Central memory CD8-positive, alpha-beta T cell (primary cell): ENCODE measurements around the gene MYO5A.
A peak's percentile ranks its signal among the peaks of the same experiment; 100 is the strongest.

ENCODE experiments used
- ATAC-seq: fragments of 150-1000 bp; cut with Tn5 transposase; replicated peaks from 2 replicates; pipeline ENCODE4 v1.10.0; 2022; ENCODE audit warnings: mild to moderate bottlenecking, moderate FRiP score, moderate number of reproducible peaks; ENCODE audit not compliant: poor library complexity, severe bottlenecking; ENCODE audit errors: extremely low read depth
- DNase-seq, 2 donors: peaks; one replicate each; pipeline ENCODE4 v3.0.0; 2021; ENCODE audit warnings: low spot score in 2 of 2
- H3K27ac Mint-ChIP-seq: one replicate; pipeline ENCODE4 v1.8.0; 2022; ENCODE audit warnings: low read depth, mild to moderate bottlenecking, moderate library complexity, mixed read lengths
- H3K27me3 Mint-ChIP-seq: one replicate; pipeline ENCODE4 v1.8.0; 2022; ENCODE audit warnings: mixed read lengths
- H3K36me3 Mint-ChIP-seq: one replicate; pipeline ENCODE4 v1.8.0; 2022; ENCODE audit warnings: mild to moderate bottlenecking, moderate library complexity, mixed read lengths; ENCODE audit not compliant: insufficient read depth
- H3K4me1 Mint-ChIP-seq: one replicate; pipeline ENCODE4 v1.8.0; 2022; ENCODE audit warnings: mixed read lengths
- H3K4me3 Mint-ChIP-seq: one replicate; pipeline ENCODE4 v1.8.0; 2022; ENCODE audit warnings: mild to moderate bottlenecking, moderate library complexity, mixed read lengths
- H3K9me3 Mint-ChIP-seq: one replicate; pipeline ENCODE4 v1.8.0; 2022; ENCODE audit warnings: mixed read lengths

The MYO5A gene

DNA sequence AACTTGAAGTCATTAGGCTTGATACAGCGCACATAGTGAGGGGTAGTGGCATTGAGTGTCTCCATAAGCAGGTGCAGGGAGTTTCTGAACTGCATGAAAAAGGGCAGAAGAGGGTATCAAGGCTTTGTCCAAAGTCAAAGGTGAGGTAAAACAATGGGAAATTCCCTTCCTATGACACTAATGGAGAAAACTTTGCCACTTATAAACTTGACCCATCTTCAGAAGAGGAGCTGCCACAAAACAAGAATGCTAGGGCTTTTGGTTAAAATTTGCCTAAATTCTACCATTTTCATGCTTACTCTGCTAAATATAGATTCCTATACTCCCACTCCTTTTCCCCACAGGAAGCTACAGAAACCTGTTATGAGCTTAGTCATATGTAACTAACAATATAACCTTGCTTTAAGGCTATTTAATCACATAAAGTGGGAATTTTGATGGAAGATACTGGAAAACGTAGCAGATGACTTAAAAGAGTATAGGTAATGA is 145.5 kb downstream of the MYO5A start:
- no peak overlapping the region for H3K4me3 Mint-ChIP-seq
- H3K27me3 Mint-ChIP-seq: no peaks in the 10 kb centered on the region
- ATAC-seq (no peak), DNase-seq (no peak)
- no peaks in the 10 kb centered on the region for H3K9me3 Mint-ChIP-seq
- no peak overlapping the region for H3K27ac Mint-ChIP-seq
- H3K36me3 Mint-ChIP-seq: peaks cover 33% of the 10 kb centered on the region
- no peaks in the 10 kb centered on the region for H3K4me1 Mint-ChIP-seq

DNA sequence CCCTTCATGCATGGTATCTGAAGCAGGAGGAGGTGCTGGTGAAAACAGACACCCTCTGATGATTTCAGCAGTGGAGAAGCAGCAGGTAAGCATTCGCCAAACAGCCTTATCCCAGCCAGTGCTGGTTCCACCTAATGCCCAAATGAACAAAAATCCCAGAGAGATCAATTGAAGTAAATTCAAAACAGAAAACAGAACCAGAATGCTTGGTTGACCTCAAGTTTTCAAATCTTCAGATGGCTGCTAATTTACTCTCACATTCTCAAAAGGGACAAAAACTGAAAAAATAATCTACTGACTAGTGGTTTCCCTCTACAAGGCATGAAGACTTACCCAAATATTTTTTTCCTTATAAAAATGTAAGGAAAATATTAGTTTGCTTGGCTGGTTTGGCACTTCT is 146.0 kb downstream of the MYO5A start:
- Mint-ChIP-seq H3K9me3 (no peaks in the 10 kb centered on the region), H3K4me1 (no peaks in the 10 kb centered on the region), H3K27me3 (no peaks in the 10 kb centered on the region), H3K27ac (no peak overlapping the region), H3K36me3 (peaks cover 33% of the 10 kb centered on the region), H3K4me3 (no peak overlapping the region)
- DNase-seq: no peak
- ATAC-seq: no peak

DNA sequence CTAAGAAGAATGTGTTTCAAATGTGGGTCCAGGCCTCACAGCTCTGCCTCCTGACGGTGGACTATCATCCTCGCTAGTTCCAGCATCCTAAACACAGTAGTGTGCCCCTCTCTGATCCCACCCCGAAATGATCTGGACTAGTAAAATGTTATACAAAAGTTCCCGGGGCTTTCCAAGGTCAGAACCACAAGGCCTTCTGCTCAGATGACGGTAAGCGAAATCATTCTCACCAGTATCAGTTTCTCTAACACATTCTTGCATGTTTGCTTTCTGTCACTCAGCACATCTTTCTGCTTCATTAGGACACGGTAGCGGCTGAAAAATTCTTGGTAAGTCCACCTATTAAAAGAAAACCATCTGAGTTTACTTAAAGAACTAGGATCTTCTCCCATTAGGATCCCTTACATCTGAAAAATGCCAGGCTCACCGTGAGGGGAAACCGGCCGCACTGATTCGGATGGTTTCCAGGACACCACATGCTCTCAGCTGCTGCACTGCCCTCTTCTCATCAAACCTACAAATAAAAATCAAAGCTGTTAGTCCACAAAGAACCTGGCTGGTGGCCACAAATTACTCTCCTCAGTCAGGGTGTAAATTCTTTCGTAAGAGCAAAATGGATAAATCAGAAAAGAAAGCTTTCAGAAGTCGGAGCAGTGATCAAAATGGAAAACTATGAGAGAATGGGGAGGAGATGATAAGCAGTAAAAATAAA is 149.1 kb downstream of the MYO5A start:
- H3K4me1 Mint-ChIP-seq: no peaks in the 10 kb centered on the region
- H3K36me3 Mint-ChIP-seq: peaks cover 45% of the 10 kb centered on the region
- H3K4me3 Mint-ChIP-seq: no peak overlapping the region
- H3K27me3 Mint-ChIP-seq: no peaks in the 10 kb centered on the region
- H3K9me3 Mint-ChIP-seq: no peaks in the 10 kb centered on the region
- H3K27ac Mint-ChIP-seq: peak overlapping the region; percentile 61
- ATAC-seq (no peak), DNase-seq (no peak)

DNA sequence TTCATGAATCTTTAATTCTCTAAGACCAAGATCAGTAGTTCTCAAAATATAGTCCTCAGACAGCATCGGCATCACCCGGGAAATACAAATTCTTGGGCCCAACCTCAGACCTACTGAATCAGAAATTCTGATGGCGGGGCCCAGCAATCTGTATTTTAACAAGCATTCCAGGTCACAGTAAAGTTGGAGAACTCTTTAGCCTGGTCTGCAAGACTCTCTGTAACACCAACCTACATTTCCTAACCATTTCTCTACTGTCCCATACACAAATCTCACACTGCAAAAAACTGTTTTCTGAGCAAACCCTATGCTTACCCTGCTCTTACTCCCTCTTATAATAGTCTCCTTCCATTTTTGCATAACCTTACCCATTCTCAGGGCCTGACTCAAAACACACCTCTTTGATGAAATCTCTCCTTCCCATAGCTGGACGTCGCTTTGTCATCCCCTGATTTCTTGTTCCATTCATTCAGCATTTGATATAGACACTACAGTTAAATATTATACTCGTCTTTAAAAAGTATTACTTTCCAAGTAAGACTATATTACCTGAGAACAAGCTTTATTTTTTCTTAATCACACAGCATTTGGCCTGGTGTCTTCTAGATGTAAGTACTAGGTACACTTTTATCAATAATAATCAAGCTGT is 149.8 kb downstream of the MYO5A start:
- Mint-ChIP-seq H3K9me3 (no peaks in the 10 kb centered on the region), H3K27ac (no peak overlapping the region), H3K36me3 (peaks cover 49% of the 10 kb centered on the region), H3K4me1 (no peaks in the 10 kb centered on the region), H3K4me3 (no peak overlapping the region), H3K27me3 (no peaks in the 10 kb centered on the region)
- DNase-seq (no peak), ATAC-seq (no peak)

DNA sequence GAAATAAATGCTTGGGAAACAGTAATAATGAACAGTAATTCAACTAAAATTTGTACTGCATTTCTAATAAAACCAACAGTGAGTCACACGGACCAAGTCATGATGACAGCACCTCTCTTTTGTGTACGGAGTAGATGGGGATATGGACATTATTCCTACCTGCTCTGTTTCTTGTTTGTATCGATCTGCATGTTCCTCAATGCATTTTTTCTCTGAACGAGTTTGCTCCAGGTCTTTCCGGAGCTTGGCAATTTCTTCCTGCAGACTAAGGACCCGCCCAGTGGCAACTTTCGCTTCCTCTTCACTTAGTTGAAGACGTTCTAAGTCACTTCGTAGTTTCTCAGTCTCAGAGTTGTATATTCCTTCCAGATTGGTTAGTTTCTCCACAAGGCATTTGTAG is 158.7 kb downstream of the MYO5A start:
- Mint-ChIP-seq H3K4me3 (no peak overlapping the region), H3K27me3 (no peaks in the 10 kb centered on the region), H3K9me3 (no peaks in the 10 kb centered on the region), H3K4me1 (no peaks in the 10 kb centered on the region), H3K36me3 (peaks cover 50% of the 10 kb centered on the region), H3K27ac (no peak overlapping the region)
- DNase-seq: no peak
- ATAC-seq: no peak

DNA sequence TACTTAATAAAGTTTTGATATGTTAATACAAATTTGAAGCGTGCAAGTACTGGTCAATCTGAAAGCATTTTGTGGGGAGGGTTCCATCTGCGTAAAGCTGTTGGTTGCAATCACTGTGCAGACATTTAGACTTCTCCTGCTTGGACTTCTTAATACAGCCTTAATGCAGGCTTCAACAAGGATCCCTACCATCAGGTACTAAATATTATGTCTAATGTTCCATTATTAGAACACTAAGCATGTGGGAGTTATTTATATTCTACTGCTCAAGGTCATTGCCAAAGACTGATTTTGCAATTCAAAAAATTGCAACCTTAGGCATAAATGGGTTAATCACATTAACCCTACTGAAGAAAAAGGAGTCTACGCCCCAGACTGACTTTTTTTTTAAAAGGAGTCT is 159.2 kb downstream of the MYO5A start:
- Mint-ChIP-seq H3K36me3 (peaks cover 53% of the 10 kb centered on the region), H3K27ac (no peak overlapping the region), H3K4me1 (no peaks in the 10 kb centered on the region), H3K4me3 (no peak overlapping the region), H3K9me3 (no peaks in the 10 kb centered on the region), H3K27me3 (no peaks in the 10 kb centered on the region)
- ATAC-seq (no peak), DNase-seq (no peak)

DNA sequence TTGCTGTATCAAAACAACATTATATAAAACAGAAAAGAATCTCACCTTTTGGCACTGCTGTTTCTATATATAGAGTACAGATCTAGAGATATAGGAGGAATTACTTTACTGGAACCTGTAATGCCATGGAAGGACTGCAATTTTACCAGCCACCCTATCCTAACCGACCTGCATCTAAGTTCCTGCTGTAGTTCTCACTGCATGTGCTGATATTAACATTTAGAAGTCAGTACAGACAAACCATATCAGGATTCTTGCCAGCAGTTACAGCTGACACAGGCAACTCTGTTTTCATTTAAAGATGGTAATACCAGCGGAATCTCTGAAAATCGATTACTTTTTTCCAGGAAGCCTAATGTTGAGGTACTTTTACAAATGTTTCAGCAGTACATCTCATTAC is 159.7 kb downstream of the MYO5A start:
- peaks cover 51% of the 10 kb centered on the region for H3K36me3 Mint-ChIP-seq
- H3K4me3 Mint-ChIP-seq: no peak overlapping the region
- no peak overlapping the region for H3K27ac Mint-ChIP-seq
- H3K9me3 Mint-ChIP-seq: no peaks in the 10 kb centered on the region
- no peak for ATAC-seq
- no peaks in the 10 kb centered on the region for H3K4me1 Mint-ChIP-seq
- DNase-seq: no peak
- H3K27me3 Mint-ChIP-seq: no peaks in the 10 kb centered on the region

DNA sequence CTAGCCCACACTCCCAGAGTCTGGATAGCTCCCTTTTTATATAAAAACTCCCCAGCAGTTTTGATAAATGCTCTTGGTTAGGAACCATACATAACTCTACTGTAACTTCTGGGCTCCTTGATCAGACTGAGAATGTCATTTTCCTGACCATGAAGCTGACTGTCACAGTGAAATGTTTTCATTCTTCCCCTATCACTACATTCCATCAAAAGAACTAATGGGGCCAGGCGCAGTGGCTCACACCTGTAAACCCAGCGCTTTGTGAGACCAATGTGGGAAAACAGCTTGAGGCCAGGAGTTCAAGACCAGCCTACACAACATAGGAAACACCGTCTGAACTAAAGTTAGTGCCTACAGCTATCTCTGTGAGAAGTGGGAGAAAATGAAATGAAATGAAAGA is 160.3 kb downstream of the MYO5A start:
- DNase-seq (no peak), ATAC-seq (no peak)
- peaks cover 54% of the 10 kb centered on the region for H3K36me3 Mint-ChIP-seq
- no peaks in the 10 kb centered on the region for H3K9me3 Mint-ChIP-seq
- H3K27me3 Mint-ChIP-seq: no peaks in the 10 kb centered on the region
- no peak overlapping the region for H3K4me3 Mint-ChIP-seq
- no peak overlapping the region for H3K27ac Mint-ChIP-seq
- no peaks in the 10 kb centered on the region for H3K4me1 Mint-ChIP-seq

DNA sequence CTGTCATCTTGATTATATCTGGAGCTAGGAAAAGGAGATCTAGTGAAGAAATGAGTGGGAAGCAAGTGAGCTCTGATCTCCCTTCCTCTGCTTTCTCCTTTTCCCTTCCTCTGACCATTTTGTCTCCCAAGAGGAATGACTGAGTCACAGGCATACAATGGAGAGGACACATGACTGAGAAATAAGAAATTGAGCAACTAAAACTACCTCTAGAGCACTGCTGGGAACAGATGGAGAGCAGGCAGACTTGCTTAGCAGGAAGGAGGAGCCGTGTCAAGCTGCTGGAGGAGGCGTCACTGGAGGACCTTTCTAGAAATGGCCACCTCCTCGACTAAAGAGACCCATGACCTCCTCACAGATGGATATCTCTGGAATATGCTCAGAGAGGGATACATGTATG is 166.2 kb downstream of the MYO5A start:
- no peak overlapping the region for H3K4me3 Mint-ChIP-seq
- no peaks in the 10 kb centered on the region for H3K9me3 Mint-ChIP-seq
- H3K36me3 Mint-ChIP-seq: peaks cover 28% of the 10 kb centered on the region
- no peak overlapping the region for H3K27ac Mint-ChIP-seq
- H3K27me3 Mint-ChIP-seq: no peaks in the 10 kb centered on the region
- H3K4me1 Mint-ChIP-seq: peaks cover 8% of the 10 kb centered on the region
- DNase-seq: no peak
- no peak for ATAC-seq

DNA sequence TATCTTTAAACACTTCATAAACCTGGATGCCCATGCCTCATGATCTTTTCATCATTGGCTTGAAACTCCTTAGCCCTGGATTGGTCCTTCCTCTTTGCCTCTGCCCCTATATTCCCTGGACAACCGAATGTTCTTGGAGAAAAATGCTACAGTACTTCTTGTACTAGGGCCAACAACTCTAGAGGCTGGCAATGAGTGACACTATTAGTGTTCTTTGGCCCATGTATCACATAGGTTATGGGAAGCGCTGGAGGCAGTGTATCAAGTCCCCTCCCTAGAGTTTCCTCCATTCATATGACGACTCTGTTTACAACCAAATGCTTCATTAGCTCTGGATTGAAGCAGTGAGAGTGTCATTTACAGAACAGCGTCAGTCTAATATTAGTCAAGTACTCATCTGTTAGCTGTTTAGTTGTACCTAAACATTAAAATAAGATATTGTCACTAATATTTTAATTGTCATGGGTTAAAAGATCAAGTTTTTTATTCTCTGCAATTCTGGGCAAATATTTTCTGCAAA is 166.6 kb downstream of the MYO5A start:
- Mint-ChIP-seq H3K9me3 (no peaks in the 10 kb centered on the region), H3K36me3 (peaks cover 29% of the 10 kb centered on the region), H3K27me3 (no peaks in the 10 kb centered on the region), H3K4me1 (peaks cover 10% of the 10 kb centered on the region), H3K4me3 (no peak overlapping the region), H3K27ac (peak overlapping the region; percentile 54)
- DNase-seq (no peak), ATAC-seq (no peak)

DNA sequence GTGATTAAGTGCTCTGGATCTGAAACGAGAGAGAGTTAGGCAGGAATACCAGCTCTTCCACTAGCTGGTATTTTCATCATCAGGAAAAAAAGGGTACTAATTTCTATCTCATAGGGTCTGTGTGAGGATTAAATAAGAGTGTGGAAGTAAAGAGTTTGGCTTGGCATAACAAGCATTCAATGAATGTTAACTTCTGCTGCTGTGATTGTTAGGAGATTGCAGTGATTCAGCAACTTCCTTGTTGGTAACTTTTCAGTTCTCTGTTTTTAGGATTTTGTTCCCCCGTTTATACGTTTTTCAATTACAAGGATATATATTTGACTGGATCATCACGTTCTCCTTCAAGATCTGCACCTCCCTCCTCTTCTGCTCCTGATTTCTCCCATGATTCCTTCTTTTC is 167.2 kb downstream of the MYO5A start:
- peaks cover 29% of the 10 kb centered on the region for H3K36me3 Mint-ChIP-seq

DNA sequence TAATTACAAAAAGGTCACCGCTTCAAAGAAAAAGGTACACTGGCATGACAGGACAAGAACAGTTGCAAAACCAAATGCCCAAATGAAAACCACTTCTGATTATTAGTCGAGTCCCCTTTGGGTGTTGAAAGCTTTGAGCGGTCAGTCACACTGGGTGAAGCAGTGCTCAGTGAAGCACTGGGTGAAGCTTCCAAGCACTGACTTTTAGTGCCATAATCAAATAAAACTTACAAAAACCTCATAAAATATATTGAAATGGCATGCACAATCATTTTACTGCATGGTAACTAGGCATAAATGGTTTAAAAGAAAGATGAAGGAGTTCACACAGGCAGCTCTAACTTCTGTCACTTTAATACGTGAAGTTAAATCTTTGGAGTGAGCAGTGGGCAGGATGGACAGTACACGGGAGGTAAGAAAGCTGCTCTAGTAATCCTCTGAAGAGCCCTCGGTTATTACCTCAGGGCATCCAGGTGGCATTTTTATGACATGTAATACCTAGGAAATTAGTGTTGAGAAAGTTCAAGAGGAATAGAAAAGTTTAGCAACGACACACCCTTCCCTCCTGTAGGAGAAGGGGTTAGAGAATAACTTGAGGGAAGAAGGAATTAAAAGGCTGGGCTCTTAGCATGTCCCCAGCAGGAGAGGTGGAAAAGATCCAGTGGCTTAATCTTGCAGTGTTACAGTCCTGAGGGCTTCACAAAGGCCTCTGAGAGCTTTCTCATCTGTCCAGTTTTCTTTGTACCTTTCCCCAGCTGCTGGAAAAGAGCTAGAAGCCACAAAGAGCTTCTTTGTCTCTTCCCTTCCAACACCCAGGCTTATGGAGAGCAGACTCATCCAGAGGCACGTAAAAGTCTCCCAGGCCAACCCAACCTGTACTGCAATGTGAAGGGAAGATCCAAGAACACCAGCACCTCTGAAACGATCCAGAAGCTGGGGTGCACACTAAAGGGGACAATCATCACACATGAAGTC is 168.2 kb downstream of the MYO5A start:
- H3K36me3 Mint-ChIP-seq: peaks cover 29% of the 10 kb centered on the region
- no peak for DNase-seq
- peak overlapping the region; percentile 54 for H3K27ac Mint-ChIP-seq
- H3K9me3 Mint-ChIP-seq: no peaks in the 10 kb centered on the region
- peaks cover 10% of the 10 kb centered on the region for H3K4me1 Mint-ChIP-seq
- no peak for ATAC-seq
- H3K27me3 Mint-ChIP-seq: no peaks in the 10 kb centered on the region
- no peak overlapping the region for H3K4me3 Mint-ChIP-seq

More for the DNA sequence above, 167.2 kb downstream of the MYO5A start:
- no peak for DNase-seq
- Mint-ChIP-seq H3K27me3 (no peaks in the 10 kb centered on the region), H3K4me3 (no peak overlapping the region), H3K27ac (peak overlapping the region; percentile 54), H3K4me1 (peaks cover 10% of the 10 kb centered on the region), H3K9me3 (no peaks in the 10 kb centered on the region)
- no peak for ATAC-seq
